H1 (cell line): Measurements from ENCODE around the gene SH3BP2. TPM values are rescaled to one million over a fixed set of nuclear protein-coding genes. Genes with fewer than 3 reads are reported as not detected.

ENCODE experiments used
- CTCF ChIA-PET: fragments of 300-600 bp; sonication (Branson Sonifier 250); formaldehyde crosslinking; loops from one replicate; lab custom pipeline; 2021; ENCODE audit not compliant: partially characterized antibody; lab: Charles Lee
- POLR2A ChIA-PET: fragments of 300-600 bp; sonication (Branson Sonifier 250); formaldehyde crosslinking; loops from one replicate; lab custom pipeline; 2021; ENCODE audit warnings: inconsistent platforms; ENCODE audit not compliant: partially characterized antibody; lab: Charles Lee
- DNase-seq, 2 experiments: peaks; one replicate each; pipeline versions ENCODE4 v3.0.0 to v3.0.0-alpha.2; 2010 to 2022; ENCODE audit warnings: low spot score in 2 of 2, low read depth in 1 of 2, mixed read lengths in 1 of 2
- FAIRE-seq: peaks from 2 replicates; lab custom pipeline; 2011; peaks lifted over from hg19 to GRCh38; lab: Jason Lieb, UNC
- H2AFZ ChIP-seq: 2 replicates; pipeline ENCODE4 v1.8.1; 2012; ENCODE audit warnings: low read length, inconsistent platforms
- H2AK5ac ChIP-seq: 2 replicates; pipeline ENCODE4 v1.6.1; 2013; ENCODE audit warnings: low read depth, low read length
- H2BK120ac ChIP-seq: replicated peaks from 2 replicates; pipeline ENCODE3; 2013; ENCODE audit warnings: low read depth, low read length, inconsistent platforms
- H2BK12ac ChIP-seq: 2 replicates; pipeline ENCODE4 v1.6.1; 2013; ENCODE audit warnings: low read depth, low read length
- H2BK15ac ChIP-seq: 2 replicates; pipeline ENCODE4 v1.6.1; 2013; ENCODE audit warnings: low read length
- H2BK20ac ChIP-seq: 2 replicates; pipeline ENCODE4 v1.6.1; 2013; ENCODE audit warnings: low read length
- H2BK5ac ChIP-seq: 2 replicates; pipeline ENCODE4 v1.6.1; 2013; ENCODE audit warnings: low read depth, low read length
- H3K14ac ChIP-seq: 2 replicates; pipeline ENCODE4 v1.6.1; 2013; ENCODE audit warnings: inconsistent platforms; ENCODE audit not compliant: insufficient read length
- H3K18ac ChIP-seq: 2 replicates; pipeline ENCODE4 v1.6.1; 2013; ENCODE audit warnings: low read length; ENCODE audit errors: extremely low read depth
- H3K23ac ChIP-seq: 2 replicates; pipeline ENCODE4 v1.6.1; 2013; ENCODE audit warnings: inconsistent platforms; ENCODE audit not compliant: insufficient read length
- H3K23me2 ChIP-seq: 2 replicates; pipeline ENCODE4 v1.6.1; 2013; ENCODE audit warnings: low read depth, low read length
- H3K27ac ChIP-seq: 2 replicates; pipeline ENCODE4 v1.6.1; 2011; ENCODE audit warnings: low read depth, low read length, inconsistent platforms
- H3K27me3 ChIP-seq, 4 experiments: replicated peaks in 1 of 4; 1 replicate in 1 of 4; 2 replicates in 3 of 4; pipeline versions ENCODE4 v1.6.1 to v1.8.1; 2011 to 2013; ENCODE audit warnings: low read length in 3 of 4, mild to moderate bottlenecking in 3 of 4, inconsistent platforms in 2 of 4, mixed read lengths in 2 of 4, moderate library complexity in 1 of 4; ENCODE audit not compliant: control insufficient read depth in 3 of 4, insufficient read depth in 3 of 4; ENCODE audit errors: extremely low read depth in 1 of 4
- H3K36me3 ChIP-seq, 4 experiments: 2 replicates each; pipeline versions ENCODE4 v1.6.1 to v1.8.1; 2011 to 2013; ENCODE audit warnings: mild to moderate bottlenecking in 4 of 4, low read length in 3 of 4, moderate library complexity in 2 of 4, control low read depth in 1 of 4, inconsistent platforms in 1 of 4; ENCODE audit not compliant: insufficient read depth in 4 of 4, control insufficient read depth in 2 of 4
- H3K4ac ChIP-seq: replicated peaks from 2 replicates; pipeline ENCODE3; 2013; ENCODE audit warnings: low read length, low read depth, mixed read lengths, inconsistent platforms; ENCODE audit not compliant: insufficient read length
- H3K4me1 ChIP-seq, 4 experiments: replicated peaks in 1 of 4; 1 replicate in 1 of 4; 2 replicates in 3 of 4; pipeline versions ENCODE4 v1.6.1 to v1.8.1; 2011 to 2013; ENCODE audit warnings: low read length in 3 of 4, inconsistent platforms in 2 of 4, mixed read lengths in 1 of 4; ENCODE audit not compliant: insufficient read depth in 4 of 4, control insufficient read depth in 3 of 4
- H3K4me2 ChIP-seq, 2 experiments: 2 replicates each; pipeline versions ENCODE4 v1.6.1 to v1.8.1; 2011 to 2013; ENCODE audit warnings: low read depth in 2 of 2, low read length in 2 of 2, control low read depth in 1 of 2, inconsistent platforms in 1 of 2, mild to moderate bottlenecking in 1 of 2; ENCODE audit not compliant: insufficient read depth in 1 of 2
- H3K4me3 ChIP-seq, 4 experiments: fragments of 200-600, 300-600 bp in 1 of 4; sonication (generic), shearing (Covaris generic), sonication (Bioruptor Twin) in 1 of 4; 2 replicates each; pipeline versions ENCODE4 v1.5.1 to v1.8.1; 2011 to 2016; ENCODE audit warnings: low read length in 4 of 4, low read depth in 3 of 4, control low read depth in 2 of 4, inconsistent platforms in 2 of 4, mild to moderate bottlenecking in 2 of 4, mixed read lengths in 1 of 4, moderate library complexity in 1 of 4; ENCODE audit not compliant: insufficient read depth in 2 of 4; ENCODE audit errors: extremely low read depth in 1 of 4
- H3K56ac ChIP-seq: replicated peaks from 2 replicates; pipeline ENCODE3; 2013; ENCODE audit warnings: low read depth, mild to moderate bottlenecking, mixed read lengths, low read length, inconsistent platforms; ENCODE audit not compliant: insufficient read length
- H3K79me1 ChIP-seq: 2 replicates; pipeline ENCODE4 v1.6.1; 2013; ENCODE audit warnings: low read depth, low read length, control low read depth
- H3K79me2 ChIP-seq, 2 experiments: 2 replicates each; pipeline versions ENCODE4 v1.6.1 to v1.8.1; 2012 to 2013; ENCODE audit warnings: low read length in 2 of 2, mild to moderate bottlenecking in 2 of 2, inconsistent platforms in 1 of 2; ENCODE audit not compliant: insufficient read depth in 2 of 2, control insufficient read depth in 1 of 2
- H3K9ac ChIP-seq, 4 experiments: replicated peaks in 1 of 4; 1 replicate in 1 of 4; 2 replicates in 3 of 4; pipeline versions ENCODE4 v1.6.1 to v1.8.1; 2011 to 2013; ENCODE audit warnings: low read depth in 3 of 4, low read length in 3 of 4, control low read depth in 2 of 4, mild to moderate bottlenecking in 2 of 4, moderate library complexity in 2 of 4, inconsistent platforms in 1 of 4; ENCODE audit errors: extremely low read depth in 1 of 4
- H3K9me3 ChIP-seq, 2 experiments: 2 replicates each; pipeline versions ENCODE4 v1.6.1 to v1.8.1; 2012 to 2013; ENCODE audit warnings: mild to moderate bottlenecking in 2 of 2, moderate library complexity in 2 of 2, control low read depth in 1 of 2, inconsistent platforms in 1 of 2, low read depth in 1 of 2, low read length in 1 of 2, mixed read lengths in 1 of 2; ENCODE audit not compliant: insufficient read depth in 2 of 2
- H4K20me1 ChIP-seq, 2 experiments: replicated peaks in 1 of 2; 2 replicates each; pipeline versions ENCODE3 to v1.8.1; 2011 to 2013; ENCODE audit warnings: inconsistent platforms in 2 of 2, low read length in 2 of 2, mild to moderate bottlenecking in 1 of 2; ENCODE audit not compliant: insufficient read depth in 2 of 2, control insufficient read depth in 1 of 2
- H4K5ac ChIP-seq: 2 replicates; pipeline ENCODE4 v1.6.1; 2013; ENCODE audit warnings: low read length, low read depth, mixed read lengths, inconsistent platforms; ENCODE audit not compliant: insufficient read length
- H4K8ac ChIP-seq: 2 replicates; pipeline ENCODE4 v1.8.0; 2013; ENCODE audit warnings: mild to moderate bottlenecking, moderate library complexity, low read length, inconsistent platforms; ENCODE audit not compliant: insufficient read depth; ENCODE audit errors: extremely low read depth
- H4K91ac ChIP-seq: replicated peaks from 2 replicates; pipeline ENCODE3; 2013; ENCODE audit warnings: low read length, mixed read lengths, inconsistent platforms; ENCODE audit not compliant: insufficient read length
- NANOG ChIP-seq: IDR thresholded peaks from 2 replicates; pipeline ENCODE4 v1.6.1; 2011; ENCODE audit warnings: low read length, low read depth, mild to moderate bottlenecking, inconsistent platforms; ENCODE audit not compliant: insufficient read depth, poor library complexity, severe bottlenecking
- WGBS, 2 experiments: shearing (Covaris generic) in 1 of 2; methylation state at CpG; one replicate each; pipeline versions ENCODE4 v1.1.6 to v1.1.7; 2013 to 2015; ENCODE audit warnings: low lambda C conversion rate in 2 of 2, mixed read lengths in 2 of 2, inconsistent platforms in 1 of 2, low coverage in 1 of 2, missing lambda C conversion rate in 1 of 2; ENCODE audit not compliant: insufficient replicate concordance in 2 of 2, insufficient coverage in 1 of 2, insufficient read length in 1 of 2; ENCODE audit errors: extremely low coverage in 1 of 2, missing lambda C conversion rate in 1 of 2; 5-methylcytosine and 5-hydroxymethylcytosine counted together
- polyA plus RNA-seq, 7 experiments: library from polyadenylated mRNA; depleted of rRNA in 3 of 7; stranded (reverse) in 5 of 7; unstranded in 2 of 7; fragments of >200 nt in 5 of 7; fragments of 200-250 nt in 2 of 7; gene quantifications; 1 replicate in 5 of 7; 2 replicates in 1 of 7; 4 replicates in 1 of 7; pipeline versions ENCODE4 v1.2.1 to v1.2.3, GENCODE V29; 2011 to 2013; ENCODE audit warnings: missing spikeins in 2 of 7, mixed read lengths in 2 of 7
- total RNA-seq: library from RNA; stranded (reverse); fragmentation: NEBNext Ultra II Directional; extraction: Animal tissue kit (Norgen Biotek cat#: 25700); gene quantifications from 2 replicates; pipeline ENCODE4 v1.2.1, GENCODE V29; 2021

Gene SH3BP2
- total and polyA plus RNA-seq, 2 of the 8 experiments (the other 6 are each of a cell fraction or from before 2014, with no cell fraction given), result 27.4 to 31.4 TPM

GRCh38 chr4:2858451-2859217 lies 65.7 kb downstream of the SH3BP2 start:
- no peak overlapping the region for H3K4me3 ChIP-seq
- no peak overlapping the region for H2BK15ac ChIP-seq
- ChIA-PET CTCF (no interaction called here), POLR2A (interaction anchor here (0.9 kb wide), 1 partner anchor 90 kb away, joined by 3 read pairs; no protein-coding TSS in a partner anchor)
- no peak overlapping the region for H3K18ac ChIP-seq
- no peak overlapping the region for H2BK5ac ChIP-seq
- no peak overlapping the region for H3K4me2 ChIP-seq
- peaks cover 0 to 6% (median 3%) of the 10 kb centered on the region in 4 experiments; a peak in 2 of 8 replicates for H3K36me3 ChIP-seq
- no peak overlapping the region for H2BK120ac ChIP-seq
- no peak overlapping the region for H3K4ac ChIP-seq
- H4K5ac ChIP-seq, result no peak overlapping the region
- no peak overlapping the region for H2AK5ac ChIP-seq
- H3K14ac ChIP-seq, result no peak overlapping the region
- H3K23ac ChIP-seq, result no peak overlapping the region
- peaks cover 6 to 20% (median 8%) of the 10 kb centered on the region in 4 experiments; a peak in 5 of 7 replicates for H3K4me1 ChIP-seq
- peaks cover 0 to 89% of the 10 kb centered on the region in 2 experiments; a peak in 3 of 4 replicates for H3K79me2 ChIP-seq
- H3K23me2 ChIP-seq, result no peaks in the 10 kb centered on the region
- no peak overlapping the region for H4K91ac ChIP-seq
- FAIRE-seq (no peak), DNase-seq (no peak)
- H4K8ac ChIP-seq, result no peak overlapping the region
- H3K9me3 ChIP-seq, result no peaks in the 10 kb centered on the region
- H4K20me1 ChIP-seq, result peaks cover 0 to 7% of the 10 kb centered on the region in 2 experiments
- no peak overlapping the region for H2AFZ ChIP-seq
- H3K27me3 ChIP-seq, result no peaks in the 10 kb centered on the region
- no peak overlapping the region for H3K56ac ChIP-seq
- 92% methylated on average over 7 of the region's 7 CpGs; no CpG with 5 or more reads in 1 of the 2 experiments for WGBS, 2 experiments
- H3K79me1 ChIP-seq, result peaks cover 6% of the 10 kb centered on the region; the same call in 1 of the 2 replicates
- H3K27ac ChIP-seq, result no peak overlapping the region
- H2BK12ac ChIP-seq, result no peak overlapping the region
- H2BK20ac ChIP-seq, result no peak overlapping the region
- H3K9ac ChIP-seq, result no peak overlapping the region
- TF ChIP-seq NANOG, result no peak
